ENCODE data around the gene PDZD2.
"Not testable (repeated sequence)": the region's sequence is repeated elsewhere in the genome, so short reads cannot be mapped to it uniquely, and the experiment has no call there.

The PDZD2 gene

DNA sequence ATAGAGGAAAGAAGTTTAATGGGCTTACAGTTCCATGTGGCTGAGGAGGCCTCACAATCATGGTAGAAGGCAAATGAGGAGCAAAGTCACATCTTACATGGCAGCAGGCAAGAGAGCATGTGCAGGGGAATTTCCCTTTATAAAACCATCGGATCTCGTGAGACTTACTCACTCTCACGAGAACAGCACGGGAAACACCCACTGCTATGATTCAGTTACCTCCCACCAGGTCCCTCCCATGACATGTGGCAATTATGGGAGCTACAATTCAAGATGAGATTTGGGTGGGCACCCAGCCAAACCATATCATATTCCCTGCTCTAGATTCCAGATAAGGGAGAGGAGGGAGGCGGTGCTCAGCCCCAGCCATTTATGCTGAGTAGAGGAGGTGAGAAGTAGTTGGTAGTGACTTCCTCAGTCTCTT lies 336.3 kb downstream of the PDZD2 start:
- not testable (repeated sequence) for DNase-seq (ENCODE audit: low read depth in 2 of 2)

DNA sequence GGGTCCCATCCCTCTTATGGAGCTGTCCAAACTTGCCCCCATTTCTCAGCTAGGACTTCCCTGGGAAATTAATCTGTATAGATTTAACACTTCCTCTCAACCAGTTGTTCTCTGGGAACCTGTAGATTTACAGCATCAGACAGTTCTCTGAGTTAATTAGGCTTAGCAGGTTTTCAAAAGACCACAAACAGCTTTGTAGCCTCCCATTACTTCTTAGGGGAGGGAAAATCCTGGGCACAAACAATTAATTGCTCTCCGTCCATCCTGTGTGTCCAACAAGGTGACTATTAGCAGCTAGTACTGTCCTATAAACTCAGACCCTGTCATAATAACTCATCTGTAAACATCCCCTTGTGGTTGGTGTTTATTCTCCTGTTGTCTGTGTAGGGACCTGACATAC lies 337.2 kb downstream of the PDZD2 start:
- DNase-seq (ENCODE audit: low read depth in 2 of 2), result no peak

DNA sequence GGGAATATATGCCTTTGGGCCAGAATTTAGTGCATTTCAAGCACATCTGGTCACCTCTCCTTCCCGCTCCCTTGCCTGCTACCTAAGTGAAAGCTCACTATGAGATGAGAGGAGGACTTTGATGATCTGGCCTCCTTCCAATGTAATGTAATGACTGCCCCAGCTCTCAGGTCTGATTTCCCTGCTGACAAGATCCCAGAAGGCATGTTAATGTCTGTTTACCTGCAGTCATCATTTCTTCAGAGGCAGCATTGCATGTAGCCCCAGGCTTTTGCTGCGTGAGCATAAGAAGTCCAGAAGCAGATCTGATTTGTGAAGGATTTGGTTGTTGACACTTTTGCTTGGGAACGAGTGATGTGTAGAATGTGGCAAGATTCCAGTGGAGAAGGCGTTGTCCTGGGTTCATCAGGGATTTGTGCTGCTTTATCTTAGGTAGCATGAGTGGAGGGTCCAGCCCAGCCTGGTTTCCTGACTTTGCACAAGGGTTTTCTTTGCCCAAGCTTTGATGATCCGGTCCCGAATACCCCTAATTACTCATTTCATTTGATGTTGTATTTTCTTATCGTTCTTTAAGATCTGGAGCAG lies 342.5 kb downstream of the PDZD2 start:
- no peak for DNase-seq (ENCODE audit: low read depth in 2 of 2)

DNA sequence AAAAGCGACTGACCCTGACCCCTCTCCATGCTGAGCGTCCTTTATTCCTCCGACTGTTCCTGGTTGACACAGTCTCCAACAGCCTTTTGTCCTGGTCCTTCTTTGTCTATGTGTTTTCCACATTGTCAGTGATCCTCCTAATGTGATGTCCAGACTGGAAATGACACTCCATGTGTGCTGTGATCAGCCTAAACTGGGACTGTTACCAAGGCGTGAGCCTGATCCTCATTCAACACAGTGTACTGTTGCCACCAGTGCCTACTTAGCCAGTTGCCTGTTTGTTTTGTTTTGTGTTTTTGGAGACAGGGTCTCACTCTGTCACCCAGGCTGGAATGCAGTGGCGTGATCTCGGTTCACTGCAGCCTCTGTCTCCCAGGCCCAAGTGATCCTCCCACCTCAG lies 343.1 kb downstream of the PDZD2 start:
- DNase-seq (ENCODE audit: low read depth in 2 of 2), result no peak

DNA sequence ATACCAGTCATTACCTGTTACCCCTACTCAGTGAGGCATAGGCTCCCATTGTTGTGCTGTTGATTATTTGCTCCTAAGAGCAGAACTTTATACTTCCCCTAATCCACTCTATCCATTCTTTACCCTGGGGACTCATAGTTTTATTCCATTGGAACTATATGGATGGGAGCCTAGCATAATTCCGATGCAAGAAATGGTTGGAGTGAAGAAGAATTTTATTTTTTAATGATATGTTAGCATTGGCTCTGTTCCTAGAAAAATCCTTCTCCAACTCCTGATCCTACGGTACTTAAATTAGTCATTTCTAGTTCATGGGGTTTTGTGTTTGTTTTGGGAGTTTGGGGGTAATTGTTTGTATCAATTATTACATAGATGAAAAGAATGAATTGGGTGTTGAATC lies 343.7 kb downstream of the PDZD2 start:
- DNase-seq (ENCODE audit: low read depth in 2 of 2), result no peak

DNA sequence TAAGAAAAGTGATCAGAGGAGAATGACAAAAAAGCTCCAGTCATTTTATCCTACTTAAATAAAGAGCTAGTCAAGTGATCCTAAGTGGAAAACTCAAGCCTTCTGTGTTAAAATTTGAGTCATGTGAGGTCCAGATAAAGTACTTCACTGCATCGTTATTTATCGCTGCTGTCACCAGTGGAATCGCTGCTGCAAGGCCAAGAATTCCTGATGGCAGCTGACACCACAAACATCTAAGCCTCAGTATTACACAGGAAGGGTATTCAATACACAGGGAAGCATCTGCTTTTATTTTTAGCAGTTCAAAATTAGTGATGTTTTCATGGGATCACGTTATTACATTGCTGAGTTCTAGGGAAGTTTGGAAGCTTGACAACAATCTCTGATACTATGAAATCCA lies 344.9 kb downstream of the PDZD2 start:
- DNase-seq (ENCODE audit: low read depth in 2 of 2), result no peak

DNA sequence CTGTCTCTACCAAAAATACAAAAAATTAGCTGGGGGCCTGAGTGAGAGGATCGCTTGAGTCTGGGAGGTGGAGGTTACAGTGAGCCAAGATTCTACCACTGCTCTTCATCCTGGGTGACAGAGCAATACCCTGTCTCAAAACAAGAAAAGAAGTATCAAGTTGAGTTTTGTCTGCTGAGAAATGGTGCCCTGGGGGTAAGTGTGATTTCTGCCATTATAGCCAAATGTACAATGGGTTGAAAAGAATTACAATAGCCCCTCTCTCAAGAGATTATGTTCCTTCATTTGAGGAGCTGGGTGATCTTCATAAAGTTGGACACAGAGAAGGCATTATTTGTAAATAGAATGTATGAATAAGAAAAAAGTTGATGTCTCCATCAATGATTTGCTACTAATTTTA lies 345.8 kb downstream of the PDZD2 start:
- DNase-seq (ENCODE audit: low read depth in 2 of 2), result no peak

DNA sequence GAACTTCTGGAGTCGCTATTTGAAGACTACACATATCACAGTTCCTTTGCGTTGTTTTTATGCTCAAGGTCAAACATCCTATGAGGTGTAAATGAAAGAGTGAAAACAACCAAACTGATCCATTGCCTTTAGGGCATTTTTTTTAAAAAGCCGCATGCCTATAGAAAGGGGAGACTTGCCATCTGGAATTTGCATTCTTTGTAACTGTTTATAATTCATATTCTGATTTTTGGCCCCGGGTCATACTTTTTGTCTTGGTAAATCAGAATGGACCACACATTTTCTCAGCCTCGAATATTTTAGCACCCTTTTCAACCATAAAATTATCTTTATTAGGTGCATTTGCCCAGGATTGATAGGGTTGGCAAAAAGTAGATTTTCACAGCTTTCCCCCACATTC lies 347.2 kb downstream of the PDZD2 start:
- no peak for DNase-seq (ENCODE audit: low read depth in 2 of 2)

DNA sequence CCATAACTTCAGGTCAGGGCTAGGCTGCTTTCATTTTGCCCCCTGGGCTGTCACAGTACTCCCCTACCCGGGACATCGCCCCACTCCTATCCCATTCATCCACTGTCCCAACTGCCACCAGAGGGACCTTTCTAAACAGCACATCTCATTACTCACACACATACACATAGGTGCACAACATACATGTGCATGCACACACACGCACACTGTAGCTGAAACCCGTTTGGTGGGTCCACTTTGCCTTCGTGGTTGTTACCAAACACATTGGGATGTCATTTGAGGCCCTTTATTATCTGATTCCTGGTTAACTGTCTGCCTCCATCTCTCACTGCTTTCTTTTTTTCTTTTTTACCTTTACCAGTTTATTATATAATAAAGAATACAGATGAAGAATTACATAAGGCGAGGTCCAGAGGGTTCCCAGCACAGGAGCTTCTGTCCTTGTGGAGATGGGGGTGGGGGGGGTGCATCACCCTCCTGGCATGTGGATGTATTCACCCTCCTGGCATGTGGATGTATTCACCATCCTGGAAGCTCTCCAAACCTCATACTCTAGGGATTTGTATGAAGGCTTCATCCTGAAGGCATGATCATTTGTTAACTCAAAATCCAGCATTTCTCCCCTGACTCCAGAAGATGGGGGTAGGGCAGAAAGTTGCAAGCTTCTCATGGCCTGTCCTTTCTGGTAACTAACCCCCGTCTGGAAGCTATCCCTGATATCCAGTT lies 349.2 kb downstream of the PDZD2 start:
- no peak for DNase-seq (ENCODE audit: low read depth in 2 of 2)

DNA sequence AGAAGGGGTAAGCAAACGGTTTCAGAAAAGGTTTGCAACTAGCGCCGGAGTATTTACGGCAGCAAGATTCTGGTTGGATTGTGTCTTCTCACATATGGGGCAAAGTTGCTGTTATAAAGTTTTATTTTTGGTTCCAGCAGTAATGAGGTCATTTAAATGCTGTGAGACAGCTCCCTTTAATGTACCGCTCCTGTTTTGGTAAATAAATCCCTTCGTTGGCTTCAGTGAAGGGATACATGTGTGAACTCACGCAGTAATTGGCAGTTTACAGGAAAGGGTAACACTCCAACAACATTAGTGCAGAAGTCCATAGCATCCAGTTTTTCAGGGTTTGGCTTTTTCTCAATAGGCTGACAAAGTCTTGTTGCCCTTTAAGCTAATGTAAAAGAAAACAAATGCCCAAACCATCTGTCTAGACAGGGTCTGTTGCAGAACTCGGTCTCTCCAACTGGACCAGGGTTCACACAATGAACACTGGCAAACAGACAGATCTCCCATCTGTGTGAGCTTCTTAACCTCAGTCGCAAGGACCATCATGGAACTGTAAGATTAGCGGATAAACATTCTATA lies 351.2 kb downstream of the PDZD2 start:
- DNase-seq (ENCODE audit: low read depth in 2 of 2), result no peak

DNA sequence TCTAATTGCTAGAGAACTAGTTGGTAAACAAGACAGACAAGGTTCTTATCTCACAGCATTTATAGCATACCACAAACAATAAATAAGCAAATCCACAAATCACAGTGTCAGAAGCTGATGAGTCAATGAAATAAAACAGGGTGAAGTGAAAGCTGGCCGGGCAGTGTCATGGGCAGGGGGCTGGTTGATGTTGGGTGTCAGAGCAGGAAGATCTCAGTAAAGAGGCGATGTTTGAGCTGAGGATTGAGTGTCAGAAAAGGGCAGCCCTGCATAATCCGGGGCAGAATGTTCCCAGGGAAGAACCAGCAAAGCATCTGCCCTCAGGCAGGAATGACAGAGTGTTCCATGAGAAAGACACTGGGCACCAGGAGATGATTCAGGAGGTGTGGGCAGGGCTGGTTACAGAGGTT lies 351.8 kb downstream of the PDZD2 start:
- no peak for DNase-seq (ENCODE audit: low read depth in 2 of 2)

DNA sequence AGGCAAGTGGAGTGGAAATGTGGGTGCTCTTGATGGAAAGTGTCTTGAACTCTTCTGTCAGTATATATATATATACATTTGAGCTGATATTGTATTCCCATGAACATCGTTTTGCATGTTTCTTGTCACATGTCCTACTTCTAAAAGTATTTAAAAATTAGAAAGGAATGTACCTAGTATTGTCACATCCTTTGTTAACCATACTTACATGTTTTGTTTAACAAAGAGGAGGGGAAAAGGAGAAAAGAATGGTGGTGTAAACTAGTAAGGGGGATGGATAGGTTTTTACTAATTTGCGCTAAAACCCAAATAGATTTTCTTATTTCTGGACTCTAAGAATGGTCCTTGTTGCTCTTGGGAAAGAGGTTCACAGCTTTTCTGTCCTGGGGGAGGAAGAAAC lies 353.4 kb downstream of the PDZD2 start:
- no peak for DNase-seq (ENCODE audit: low read depth in 2 of 2)

DNA sequence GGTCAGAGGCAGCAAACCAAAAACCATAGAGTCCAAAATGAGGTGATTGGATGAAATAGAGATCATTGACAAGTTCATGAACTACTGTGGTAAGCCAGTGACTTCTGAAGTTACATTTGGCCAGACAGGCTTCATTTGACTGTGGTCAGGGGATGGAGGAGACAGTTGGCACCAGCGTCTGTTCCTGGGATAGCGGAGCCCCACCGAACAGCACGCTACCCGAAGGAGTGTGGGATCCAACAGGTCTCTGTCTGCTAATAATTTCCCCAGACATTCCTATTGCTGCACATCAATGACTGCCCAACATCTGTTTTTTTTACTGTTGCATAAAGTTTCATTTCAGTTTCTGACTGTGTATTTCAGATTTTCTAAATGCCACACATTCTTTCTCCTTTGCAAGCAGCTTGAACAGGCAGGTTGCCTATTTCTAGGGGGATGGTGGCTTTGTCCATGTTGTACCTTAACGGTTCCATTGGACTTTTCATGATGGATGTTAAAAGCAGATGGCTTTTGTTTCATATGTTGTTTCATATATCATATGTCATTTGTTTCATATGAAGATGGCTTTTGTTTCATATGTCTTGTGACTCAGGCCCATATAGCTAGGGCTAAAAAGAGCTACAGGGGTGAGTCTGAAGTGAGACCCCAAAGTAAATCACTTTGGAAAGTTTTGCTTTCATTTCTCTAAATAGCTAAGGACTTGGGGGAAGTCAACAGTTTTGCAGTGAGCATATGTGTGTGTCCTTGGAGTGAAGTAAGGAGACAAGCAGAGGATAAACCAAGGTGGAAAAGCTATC lies 354.4 kb downstream of the PDZD2 start:
- no peak for DNase-seq (ENCODE audit: low read depth in 2 of 2)

DNA sequence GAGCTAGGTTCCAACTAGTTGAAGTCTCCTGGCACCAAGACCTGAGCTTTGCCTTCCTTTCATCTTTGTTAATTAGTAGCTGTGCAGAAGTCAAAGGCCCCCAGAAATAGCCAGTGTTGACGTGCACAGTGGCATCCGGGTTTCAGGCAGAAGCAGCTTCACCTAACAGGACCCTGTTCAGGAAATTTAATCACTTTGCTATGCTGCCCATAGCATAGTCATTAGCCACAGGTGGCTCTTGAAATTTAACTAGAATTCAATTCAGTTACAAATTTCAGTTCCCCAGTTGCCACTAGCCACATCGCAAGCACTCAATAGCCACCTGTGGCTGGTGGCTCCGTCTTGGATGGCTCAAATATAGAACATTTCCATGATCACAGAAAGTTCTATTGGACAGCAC lies 356.1 kb downstream of the PDZD2 start:
- DNase-seq (ENCODE audit: low read depth in 2 of 2), result no peak

DNA sequence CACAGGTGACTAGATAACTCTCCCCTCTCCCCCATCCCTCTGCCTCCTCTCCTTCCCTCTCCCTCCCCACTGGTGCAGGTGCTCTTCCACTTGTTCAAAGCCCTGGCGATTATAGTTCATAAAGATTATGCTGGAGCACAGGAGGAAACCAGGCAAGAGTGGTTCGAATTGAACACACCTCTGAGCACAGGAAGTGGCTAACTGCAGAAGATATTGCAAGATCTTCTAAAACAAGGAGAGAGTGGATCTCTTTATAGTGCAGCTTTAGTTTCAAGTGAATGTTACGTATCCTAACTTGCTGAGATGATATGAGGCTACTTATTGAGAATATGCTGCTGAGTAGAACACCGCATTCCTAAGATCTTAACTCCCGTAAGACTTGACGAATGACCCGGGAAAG lies 356.8 kb downstream of the PDZD2 start:
- DNase-seq (ENCODE audit: low read depth in 2 of 2), result no peak

DNA sequence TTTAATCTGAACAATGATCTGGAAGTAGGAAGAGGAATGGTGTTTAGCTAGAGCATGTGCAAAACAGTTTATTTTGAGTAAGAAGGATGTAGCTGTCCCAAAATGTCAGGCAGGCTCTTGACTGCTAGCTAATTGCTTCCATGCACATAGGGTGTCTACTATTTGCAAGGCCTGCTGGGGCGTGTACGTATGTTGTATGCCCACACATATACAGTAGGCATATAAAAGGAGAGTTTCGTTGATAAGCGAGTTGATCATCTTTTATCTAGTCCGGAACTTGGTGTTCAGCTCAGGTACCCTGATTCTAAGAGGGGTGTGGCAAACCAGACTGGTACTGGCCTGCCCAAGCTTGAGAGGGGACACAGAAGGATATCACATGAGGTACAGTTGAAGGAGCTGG lies 358.0 kb downstream of the PDZD2 start:
- DNase-seq (ENCODE audit: low read depth in 2 of 2), result no peak

DNA sequence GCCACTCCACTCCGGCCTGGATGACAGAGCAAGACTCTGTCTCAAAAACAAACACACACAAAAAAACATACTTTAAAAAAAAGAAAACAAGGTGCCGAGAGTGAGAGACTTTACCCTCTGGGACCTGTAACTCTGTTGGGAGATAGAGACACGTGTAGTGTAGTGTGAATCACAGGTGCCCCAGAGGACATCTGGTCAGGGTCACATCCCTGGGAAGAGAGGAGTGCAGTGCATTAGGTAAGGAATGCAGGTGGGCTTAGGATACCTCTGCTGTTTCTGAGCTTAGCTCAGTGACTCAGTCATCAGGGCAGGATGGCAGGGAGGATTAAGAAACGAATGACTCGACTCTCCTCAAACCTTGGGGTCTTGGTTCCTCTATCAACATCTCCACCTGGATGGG lies 360.5 kb downstream of the PDZD2 start:
- DNase-seq (ENCODE audit: low read depth in 2 of 2), result no peak

DNA sequence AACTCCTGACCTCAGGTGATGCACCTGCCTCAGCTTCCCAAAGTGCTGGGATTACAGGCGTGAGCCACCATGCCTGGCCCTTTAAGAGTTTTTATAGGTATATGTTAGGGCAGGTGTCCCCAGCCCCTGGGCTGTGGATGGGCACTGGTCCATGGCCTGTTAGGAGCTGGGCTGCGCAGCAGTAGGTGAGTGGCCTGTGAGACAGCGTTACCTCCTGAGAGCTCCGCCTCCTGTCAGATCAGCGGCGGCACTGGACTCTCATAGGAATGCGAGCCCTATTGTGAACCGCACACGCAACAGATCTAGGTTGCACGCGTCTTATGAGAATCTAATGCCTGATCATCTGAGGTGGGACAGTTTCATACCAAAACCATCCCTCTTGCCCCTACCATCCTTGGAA lies 361.8 kb downstream of the PDZD2 start:
- no peak for DNase-seq (ENCODE audit: low read depth in 2 of 2)

DNA sequence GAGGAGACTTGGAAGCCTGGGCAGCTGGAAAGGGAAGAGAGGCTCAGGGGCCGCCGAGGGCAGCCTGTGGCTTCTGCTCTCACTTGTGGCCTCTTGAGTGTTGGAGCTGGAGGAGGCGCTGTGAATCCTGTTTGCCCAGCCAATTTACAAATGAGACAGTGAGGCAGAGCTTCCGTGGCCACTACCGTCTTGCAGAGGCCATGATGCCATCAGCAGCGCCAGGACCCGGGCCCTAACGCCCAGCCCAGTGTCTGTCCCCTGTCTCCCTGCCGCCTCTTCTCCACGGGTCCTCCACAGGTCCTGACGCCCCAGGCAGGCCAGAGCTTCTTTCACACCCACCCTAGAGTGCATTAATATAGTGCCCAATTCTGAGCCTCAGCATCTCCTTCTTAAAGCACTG lies 362.4 kb downstream of the PDZD2 start:
- DNase-seq (ENCODE audit: low read depth in 2 of 2), result no peak

DNA sequence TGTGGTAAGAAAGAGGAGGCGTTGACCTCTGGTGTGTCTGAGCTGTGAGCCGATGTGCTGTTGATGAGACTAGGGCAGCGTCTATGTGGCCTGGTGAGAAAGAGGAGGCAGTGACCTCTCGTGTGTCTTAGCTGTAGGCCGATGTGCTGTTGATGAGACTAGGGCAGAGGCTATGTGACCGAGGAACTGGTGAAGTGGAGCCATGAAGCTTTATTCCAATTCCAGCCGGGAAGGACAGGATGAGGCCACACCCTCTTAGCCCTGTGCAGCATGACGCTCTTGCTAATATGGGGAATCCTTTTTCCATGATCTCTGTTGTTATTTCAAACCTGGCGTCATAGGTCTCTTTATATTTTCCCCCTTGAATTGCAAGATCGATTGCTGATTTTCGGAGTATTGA lies 362.8 kb downstream of the PDZD2 start:
- no peak for DNase-seq (ENCODE audit: low read depth in 2 of 2)

DNA sequence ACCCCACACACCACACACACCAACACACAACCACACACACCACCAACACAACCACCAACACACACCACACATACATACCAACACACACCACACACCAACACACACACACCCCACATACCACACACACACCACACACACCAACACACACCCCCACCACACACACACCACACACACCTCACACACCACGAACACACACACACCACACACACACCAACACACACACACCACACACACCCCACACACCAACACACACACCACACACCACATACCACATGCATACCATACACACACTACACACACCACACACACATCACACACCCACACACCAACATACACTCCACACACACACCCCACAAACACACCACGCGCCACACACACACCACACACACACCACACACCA lies 363.8 kb downstream of the PDZD2 start:
- DNase-seq (ENCODE audit: low read depth in 2 of 2), result no peak

DNA sequence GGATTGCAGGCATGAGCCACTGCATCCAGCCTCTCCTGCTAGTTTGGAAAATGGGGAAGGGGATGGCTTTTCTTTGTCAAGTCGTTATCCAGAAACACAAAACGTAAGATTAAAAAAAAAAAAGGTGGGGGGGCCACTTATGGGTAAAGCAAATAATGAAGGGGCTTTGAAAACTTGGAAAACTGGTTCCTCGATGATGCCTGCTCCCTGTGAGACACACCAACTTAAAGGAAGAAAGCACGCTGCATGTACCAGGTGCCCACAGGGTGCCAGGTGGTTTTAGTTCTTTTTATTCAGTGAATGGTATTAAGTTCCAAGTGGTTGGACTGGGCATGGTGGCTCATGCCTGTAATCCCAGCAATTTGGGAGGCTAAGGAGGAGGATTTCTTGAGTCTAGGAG lies 365.1 kb downstream of the PDZD2 start:
- no peak for DNase-seq (ENCODE audit: low read depth in 2 of 2)

DNA sequence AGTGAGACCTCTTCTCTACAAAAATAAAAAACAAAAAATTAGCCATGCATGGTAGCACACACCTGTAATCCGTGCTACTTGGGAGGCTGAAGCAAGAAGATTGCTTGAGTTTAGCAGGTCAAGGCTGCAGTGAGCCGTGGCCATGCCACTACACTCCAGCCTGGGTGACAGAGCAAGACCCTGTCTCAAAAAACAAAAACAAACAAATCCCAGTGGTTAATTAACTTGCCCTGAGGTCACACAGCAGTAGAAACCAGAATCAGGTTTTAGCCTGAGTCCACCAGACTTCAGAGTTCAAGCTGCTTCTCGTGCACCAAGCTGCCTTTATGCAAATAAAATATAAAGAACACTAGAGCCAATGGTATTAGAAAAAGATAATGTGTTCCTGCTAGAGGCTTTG lies 365.5 kb downstream of the PDZD2 start:
- DNase-seq (ENCODE audit: low read depth in 2 of 2), result no peak
